Uterus (tissue), 4 donors: ENCODE measurements around the gene TTC39B. TPM values are rescaled to one million over a fixed set of nuclear protein-coding genes. Genes with fewer than 3 reads are reported as not detected.

Experiments used
- DNase-seq, 2 donors: peaks; one replicate each; pipeline ENCODE4 v3.0.0-alpha.2; 2019 to 2020
- H3K27ac ChIP-seq, 2 donors: fragments of 200-600 bp; sonication (generic); 1 replicate in 1 of 2; 2 replicates in 1 of 2; pipeline ENCODE4 v1.5.1; 2016 to 2018
- H3K27me3 ChIP-seq, 2 donors: fragments of 200-600 bp; sonication (generic); one replicate each; pipeline ENCODE4 v1.5.1; 2018 to 2019; ENCODE audit warnings: control low read depth in 1 of 2
- H3K36me3 ChIP-seq, 2 donors: fragments of 200-600 bp; sonication (generic); one replicate each; pipeline ENCODE4 v1.5.1; 2019; ENCODE audit warnings: control low read depth in 1 of 2
- H3K4me1 ChIP-seq, 2 donors: fragments of 200-600 bp; sonication (generic); one replicate each; pipeline ENCODE4 v1.5.1; 2018 to 2019; ENCODE audit warnings: control low read depth in 1 of 2
- H3K4me3 ChIP-seq, 2 donors: fragments of 200-600 bp; sonication (generic); 1 replicate in 1 of 2; 2 replicates in 1 of 2; pipeline ENCODE4 v1.5.1; 2018 to 2019; ENCODE audit warnings: mild to moderate bottlenecking in 1 of 2
- H3K9me3 ChIP-seq, 2 donors: fragments of 200-600 bp; sonication (generic); one replicate each; pipeline ENCODE4 v1.5.1; 2019; ENCODE audit warnings: control low read depth in 1 of 2
- POLR2A ChIP-seq, 2 donors: fragments of 450-650 bp; IDR thresholded peaks; one replicate each; pipeline ENCODE4 v1.6.1; 2016; ENCODE audit warnings: antibody characterized with exemption in 2 of 2, mild to moderate bottlenecking in 1 of 2, moderate library complexity in 1 of 2
- intact Hi-C: fragments of 100-400 bp; cut with DNase I; formaldehyde crosslinking; loops from one replicate; pipeline ENCODE4 v1.15.1; 2023; ENCODE audit warnings: low total_unique reads
- total RNA-seq, 4 donors: library from RNA; depleted of rRNA in 3 of 4; stranded (reverse); fragments of >200 nt in 3 of 4; gene quantifications; one replicate each; pipeline versions ENCODE4 v1.1.0 to v1.2.4, GENCODE V29; 2014 to 2023
- TF ChIP-seq, protein P1 (sequence below), 4 experiments: fragments of 200-600 bp in 2 of 4; fragments of 450-650 bp in 2 of 4; sonication (generic) in 2 of 4; IDR thresholded peaks; one replicate each; pipeline ENCODE4 v1.5.1; 2016 to 2019; ENCODE audit warnings: antibody characterized with exemption in 4 of 4, mild to moderate bottlenecking in 2 of 4, moderate library complexity in 1 of 4
- donor health status: DM: yes; HTN: yes; CAD: no.

TTC39B gene
- 10 to 100 TPM; 14.1 to 21.9 (median 19.6) TPM for total RNA-seq

DNA sequence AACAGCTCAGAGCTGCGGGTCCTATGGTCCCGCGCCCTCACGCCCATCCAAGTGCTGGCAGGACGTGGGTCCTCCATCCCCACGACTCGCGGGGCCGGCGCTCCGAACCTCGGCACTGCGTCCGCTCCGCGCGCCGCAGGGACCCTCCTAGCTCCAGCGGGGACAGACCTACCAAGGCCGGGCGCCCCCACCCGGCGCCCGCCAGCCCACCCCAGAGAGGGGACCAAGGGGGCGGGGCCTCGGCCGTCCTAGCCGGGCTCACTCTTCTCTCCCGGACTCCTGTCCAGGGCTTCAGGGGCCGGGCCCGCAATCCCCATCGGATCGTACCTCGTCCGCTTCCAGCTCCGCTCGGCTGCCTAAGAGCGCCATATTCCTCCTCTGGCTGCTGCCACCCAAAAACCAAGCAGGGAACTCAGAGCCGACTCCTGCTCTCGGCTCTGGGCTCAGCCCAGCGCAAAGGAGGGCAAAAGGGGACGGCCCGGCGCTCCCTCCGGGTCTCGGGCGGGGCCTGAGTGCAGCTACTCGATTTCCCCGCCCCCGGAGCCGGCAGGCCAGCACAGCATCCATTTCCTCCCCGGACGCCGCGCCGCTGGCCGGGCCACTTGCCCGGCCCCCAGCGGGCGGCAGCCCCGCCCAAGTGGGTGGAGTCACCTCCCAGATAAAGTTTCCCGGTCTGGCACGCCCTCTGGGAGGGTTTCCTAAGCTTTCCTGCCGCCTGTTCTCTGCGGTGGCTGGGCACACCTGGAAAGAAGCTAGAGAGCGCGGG, at the start of gene TTC39B:
Gene TTC39B (minus strand): TSS at position 460 of the 766 bp plus-strand sequence. CDS start 91 bp downstream, at position 369.
- Histone ChIP-seq H3K4me3 (peak within 1 kb of the TSS; percentile 84 to 86), H3K36me3 (no peaks in the 10 kb centered on the region), H3K27ac (peak within 1 kb of the TSS; percentile 88 to 95), H3K9me3 (no peaks in the 10 kb centered on the region), H3K27me3 (no peaks in the 10 kb centered on the region), H3K4me1 (no peaks in the 10 kb centered on the region)
- TF ChIP-seq POLR2A (IDR thresholded peaks at IDR 0.05) = peak; percentile 78 to 79
- TF ChIP-seq, protein P1, sequence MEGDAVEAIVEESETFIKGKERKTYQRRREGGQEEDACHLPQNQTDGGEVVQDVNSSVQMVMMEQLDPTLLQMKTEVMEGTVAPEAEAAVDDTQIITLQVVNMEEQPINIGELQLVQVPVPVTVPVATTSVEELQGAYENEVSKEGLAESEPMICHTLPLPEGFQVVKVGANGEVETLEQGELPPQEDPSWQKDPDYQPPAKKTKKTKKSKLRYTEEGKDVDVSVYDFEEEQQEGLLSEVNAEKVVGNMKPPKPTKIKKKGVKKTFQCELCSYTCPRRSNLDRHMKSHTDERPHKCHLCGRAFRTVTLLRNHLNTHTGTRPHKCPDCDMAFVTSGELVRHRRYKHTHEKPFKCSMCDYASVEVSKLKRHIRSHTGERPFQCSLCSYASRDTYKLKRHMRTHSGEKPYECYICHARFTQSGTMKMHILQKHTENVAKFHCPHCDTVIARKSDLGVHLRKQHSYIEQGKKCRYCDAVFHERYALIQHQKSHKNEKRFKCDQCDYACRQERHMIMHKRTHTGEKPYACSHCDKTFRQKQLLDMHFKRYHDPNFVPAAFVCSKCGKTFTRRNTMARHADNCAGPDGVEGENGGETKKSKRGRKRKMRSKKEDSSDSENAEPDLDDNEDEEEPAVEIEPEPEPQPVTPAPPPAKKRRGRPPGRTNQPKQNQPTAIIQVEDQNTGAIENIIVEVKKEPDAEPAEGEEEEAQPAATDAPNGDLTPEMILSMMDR (IDR thresholded peaks at IDR 0.05) = peak; percentile 6 to 34 (median 22)
- DNase-seq = peak; percentile 93 to 96
- intact Hi-C loops = loop anchor here (10.0 kb wide), 1 partner anchor 92 kb away; no protein-coding TSS in a partner anchor

GRCh38 chr9:15355669-15356068, 48.7 kb upstream of the TTC39B start:
- Histone ChIP-seq H3K27me3 (no peaks in the 10 kb centered on the region), H3K36me3 (no peaks in the 10 kb centered on the region), H3K4me3 (no peak overlapping the region), H3K4me1 (no peaks in the 10 kb centered on the region), H3K27ac (no peak overlapping the region), H3K9me3 (no peaks in the 10 kb centered on the region)
- no peak for TF ChIP-seq POLR2A (IDR thresholded peaks at IDR 0.05)
- TF ChIP-seq, protein P1 (IDR thresholded peaks at IDR 0.05) = no peak
- intact Hi-C loops = no loop called here
- no peak for DNase-seq

DNA sequence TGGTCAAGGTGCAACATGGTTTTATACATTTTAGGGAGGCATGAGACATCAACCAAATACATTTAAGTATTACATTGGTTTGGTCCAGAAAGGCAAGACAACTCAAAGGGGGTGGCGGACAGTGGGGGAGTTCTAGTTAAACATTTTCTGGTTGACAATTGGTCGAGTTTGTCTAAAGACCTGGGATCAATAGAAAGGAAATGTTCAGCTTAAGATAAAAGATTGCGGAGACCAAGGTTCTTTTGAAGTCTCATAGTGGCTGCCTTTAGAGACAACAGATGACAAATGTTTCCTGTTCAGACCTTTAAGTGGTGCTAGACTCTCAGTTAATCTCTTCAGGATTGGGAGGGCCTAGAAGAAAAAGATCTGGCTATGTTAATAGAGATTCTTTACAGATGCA, 47.7 kb upstream of the TTC39B start:
- no peak for DNase-seq
- H3K27ac ChIP-seq = no peak overlapping the region
- no peaks in the 10 kb centered on the region for H3K4me1 ChIP-seq
- no peak for TF ChIP-seq POLR2A (IDR thresholded peaks at IDR 0.05)
- TF ChIP-seq, protein P1 (IDR thresholded peaks at IDR 0.05) = no peak
- intact Hi-C loops = no loop called here
- H3K36me3 ChIP-seq = no peaks in the 10 kb centered on the region
- no peaks in the 10 kb centered on the region for H3K9me3 ChIP-seq
- no peak overlapping the region for H3K4me3 ChIP-seq
- no peaks in the 10 kb centered on the region for H3K27me3 ChIP-seq

DNA sequence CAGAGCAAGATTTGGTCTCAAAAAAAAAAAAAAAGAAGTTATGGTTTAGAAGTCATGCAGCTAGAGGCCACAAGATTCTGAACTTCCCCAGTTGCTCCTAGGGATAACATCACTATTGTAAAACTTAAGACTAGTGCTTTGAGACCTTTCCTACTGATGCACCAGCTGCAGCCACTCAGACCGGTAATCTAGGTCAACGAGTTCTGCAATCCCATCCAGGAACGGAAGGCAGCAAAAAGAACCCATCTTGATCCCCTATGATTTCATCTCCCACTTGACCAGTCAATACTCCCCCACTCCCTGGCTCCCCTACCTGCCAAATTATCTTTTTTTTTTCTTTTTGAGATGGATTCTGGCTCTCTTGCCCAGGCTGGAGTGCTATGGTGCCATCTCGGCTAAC, 46.9 kb upstream of the TTC39B start:
- DNase-seq = no peak
- no peaks in the 10 kb centered on the region for H3K27me3 ChIP-seq
- no peaks in the 10 kb centered on the region for H3K36me3 ChIP-seq
- TF ChIP-seq POLR2A (IDR thresholded peaks at IDR 0.05) = no peak
- TF ChIP-seq, protein P1 (IDR thresholded peaks at IDR 0.05) = no peak
- no peak overlapping the region for H3K4me3 ChIP-seq
- intact Hi-C loops = no loop called here
- H3K9me3 ChIP-seq = no peaks in the 10 kb centered on the region
- H3K4me1 ChIP-seq = no peaks in the 10 kb centered on the region
- no peak overlapping the region for H3K27ac ChIP-seq

- Histone ChIP-seq H3K27me3 (no peaks in the 10 kb centered on the region), H3K27ac (no peak overlapping the region), H3K9me3 (no peaks in the 10 kb centered on the region), H3K36me3 (no peaks in the 10 kb centered on the region), H3K4me1 (no peaks in the 10 kb centered on the region), H3K4me3 (no peak overlapping the region)
- intact Hi-C loops = no loop called here
- DNase-seq = no peak
- TF ChIP-seq, protein P1 (IDR thresholded peaks at IDR 0.05) = no peak
- no peak for TF ChIP-seq POLR2A (IDR thresholded peaks at IDR 0.05)
These were observed 45.3 kb upstream of the TTC39B start for GRCh38 chr9:15352306-15352705.
